SK-N-SH (cell line): ENCODE measurements around the gene DDX31.

ENCODE experiments used
- CTCF ChIP-seq: fragments of 200-600 bp; sonication (generic); IDR thresholded peaks from 2 replicates; pipeline ENCODE4 v1.6.1; 2017; ENCODE audit warnings: antibody characterized with exemption, mild to moderate bottlenecking, moderate library complexity
- EP300 ChIP-seq, 2 experiments: IDR thresholded peaks; 2 replicates each; pipeline versions ENCODE4 v1.4.0 to v1.6.1; 2012; ENCODE audit warnings: borderline replicate concordance in 1 of 2, low read depth in 1 of 2, low read length in 1 of 2
- EZH2phosphoT487 ChIP-seq: fragments of 200-600 bp; sonication (generic); IDR thresholded peaks from 2 replicates; pipeline ENCODE4 v1.6.1; 2017; ENCODE audit warnings: low read depth, mixed run types, mild to moderate bottlenecking, antibody characterized with exemption, moderate library complexity, borderline replicate concordance
- MEF2A ChIP-seq: IDR thresholded peaks from 2 replicates; pipeline ENCODE4 v1.4.0; 2012; ENCODE audit warnings: low read depth, borderline replicate concordance
- POLR2AphosphoS5 ChIP-seq: IDR thresholded peaks from 2 replicates; pipeline ENCODE4 v1.6.1; 2012; ENCODE audit warnings: low read depth, low read length
- RXRA ChIP-seq: IDR thresholded peaks from 2 replicates; pipeline ENCODE4 v1.4.0; 2012; ENCODE audit warnings: low read depth, mild to moderate bottlenecking, borderline replicate concordance
- TEAD4 ChIP-seq: IDR thresholded peaks from 2 replicates; pipeline ENCODE4 v1.4.0; 2012; ENCODE audit warnings: mild to moderate bottlenecking, borderline replicate concordance; ENCODE audit not compliant: insufficient read depth

DNA sequence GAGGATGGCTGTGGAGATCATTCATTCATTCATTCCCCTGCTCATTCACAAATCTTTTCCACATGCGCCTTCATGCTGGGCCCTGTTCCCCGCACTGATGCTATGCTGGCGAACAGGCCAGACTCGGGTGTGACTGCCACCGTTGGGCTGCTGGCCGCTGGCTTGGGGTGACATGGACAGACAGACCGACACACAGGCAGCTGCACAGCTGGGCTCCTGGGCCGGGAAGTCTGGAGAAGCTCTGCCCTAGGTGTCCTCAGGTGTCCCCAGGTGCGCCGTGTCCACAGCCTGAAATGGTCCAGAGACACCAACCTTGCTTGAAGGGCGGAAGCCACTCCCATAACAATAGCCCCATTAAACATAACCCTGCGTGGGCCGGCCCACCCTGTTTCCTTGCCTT, 122.3 kb downstream of the DDX31 start:
- TF ChIP-seq EP300 (IDR thresholded peaks at IDR 0.05; ENCODE audit: borderline replicate concordance in 1 of 2, low read depth in 1 of 2, low read length in 1 of 2) = no peak
- TF ChIP-seq EZH2phosphoT487 = no peak
- TF ChIP-seq POLR2AphosphoS5 = no peak
- TF ChIP-seq CTCF = no peak
- no peak for TF ChIP-seq MEF2A
- no peak for TF ChIP-seq RXRA
- no peak for TF ChIP-seq TEAD4
